GM21367 (cell line): ENCODE data around the gene GAS2L1.

Experiments
- ATAC-seq: cut with Tn5 transposase; IDR thresholded peaks from one replicate; pipeline ENCODE4 v1.9.1; 2021; ENCODE audit not compliant: unreplicated experiment

GAS2L1 gene

DNA sequence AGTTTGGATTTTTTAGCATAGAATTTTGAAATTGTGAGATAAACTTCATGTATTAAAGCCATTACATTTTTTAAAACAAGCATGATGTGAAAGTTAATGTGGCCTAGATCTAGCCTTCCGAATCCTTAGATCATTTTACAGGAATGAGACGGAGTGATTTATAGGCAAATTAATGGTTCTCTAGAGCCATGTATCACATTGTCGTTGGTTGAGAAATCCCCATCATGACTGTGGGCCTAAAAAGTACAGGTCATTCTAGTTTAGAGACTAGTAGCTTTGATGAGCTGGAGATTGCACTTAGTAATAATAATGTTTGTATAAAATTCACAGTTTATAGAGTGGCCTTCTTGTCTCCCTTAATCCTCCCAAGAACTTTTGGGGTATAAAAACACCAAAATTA, 31.3 kb upstream of the GAS2L1 start:
- ATAC-seq, result no peak

DNA sequence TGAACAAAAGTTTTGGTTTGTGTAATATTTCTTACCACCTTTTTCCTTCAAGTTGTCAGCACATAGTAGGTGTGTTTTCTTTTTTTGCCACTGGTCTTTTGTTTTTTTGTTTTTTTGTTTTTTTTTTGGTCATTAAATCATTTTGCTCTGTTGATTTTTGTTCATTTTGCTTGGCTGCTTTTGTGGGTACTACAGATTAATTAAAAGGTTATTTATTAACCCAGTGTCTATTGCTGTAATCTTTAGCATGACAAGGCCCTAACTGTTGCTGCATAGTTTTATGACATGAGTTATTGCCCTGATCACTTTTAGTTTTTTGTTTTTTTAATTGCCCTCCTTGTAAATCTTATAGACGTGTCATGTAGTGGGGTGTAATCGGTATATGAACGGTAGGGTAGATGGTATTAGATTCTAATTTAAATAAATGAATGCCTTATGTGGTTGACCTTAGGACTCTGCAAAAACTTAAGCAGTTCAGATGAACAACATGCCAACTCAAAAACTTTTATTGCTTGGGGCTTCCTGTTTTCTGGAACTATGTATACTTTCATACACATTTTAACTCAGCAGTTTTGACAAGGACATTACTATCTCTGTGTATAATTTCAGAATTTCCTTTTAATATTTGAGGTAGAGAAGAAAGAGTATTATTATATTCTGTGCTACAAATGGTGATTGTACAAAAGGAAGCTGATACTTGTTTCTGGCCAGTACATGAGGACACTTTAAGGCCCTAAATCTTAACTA, 30.5 kb upstream of the GAS2L1 start:
- ATAC-seq, result no peak

DNA sequence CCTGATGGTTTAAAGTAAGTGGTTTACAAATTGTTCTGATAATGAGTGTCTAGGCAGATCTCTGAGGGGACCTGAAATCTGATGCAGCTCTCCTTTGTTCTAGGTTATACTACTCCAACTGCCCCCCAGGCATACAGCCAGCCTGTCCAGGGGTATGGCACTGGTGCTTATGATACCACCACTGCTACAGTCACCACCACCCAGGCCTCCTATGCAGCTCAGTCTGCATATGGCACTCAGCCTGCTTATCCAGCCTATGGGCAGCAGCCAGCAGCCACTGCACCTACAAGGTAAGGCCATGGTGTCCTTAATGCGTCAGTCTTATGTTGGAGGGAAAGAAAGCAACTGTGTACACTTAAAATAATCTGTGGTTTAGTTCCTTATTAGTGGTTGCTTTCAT, 28.5 kb upstream of the GAS2L1 start:
- no peak for ATAC-seq

DNA sequence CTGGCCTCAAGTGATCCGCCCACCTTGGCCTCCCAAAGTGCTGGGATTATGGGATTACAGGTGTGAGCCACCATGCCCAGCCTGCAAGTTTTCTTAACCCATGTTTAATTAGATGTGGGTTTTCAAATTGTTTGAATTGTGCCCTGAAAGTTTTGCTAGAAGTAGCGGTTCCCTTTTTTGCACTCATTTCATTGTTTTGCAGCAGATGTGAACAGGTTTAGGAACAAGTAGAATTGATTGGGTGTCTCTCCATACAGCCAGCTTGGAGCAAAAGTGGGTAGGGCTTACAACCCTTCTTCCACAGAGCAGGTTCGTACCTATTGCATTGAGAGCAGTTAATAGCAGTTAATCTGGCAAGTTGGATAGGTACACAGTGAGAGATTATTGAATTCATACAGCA, 22.3 kb upstream of the GAS2L1 start:
- ATAC-seq, result no peak

DNA sequence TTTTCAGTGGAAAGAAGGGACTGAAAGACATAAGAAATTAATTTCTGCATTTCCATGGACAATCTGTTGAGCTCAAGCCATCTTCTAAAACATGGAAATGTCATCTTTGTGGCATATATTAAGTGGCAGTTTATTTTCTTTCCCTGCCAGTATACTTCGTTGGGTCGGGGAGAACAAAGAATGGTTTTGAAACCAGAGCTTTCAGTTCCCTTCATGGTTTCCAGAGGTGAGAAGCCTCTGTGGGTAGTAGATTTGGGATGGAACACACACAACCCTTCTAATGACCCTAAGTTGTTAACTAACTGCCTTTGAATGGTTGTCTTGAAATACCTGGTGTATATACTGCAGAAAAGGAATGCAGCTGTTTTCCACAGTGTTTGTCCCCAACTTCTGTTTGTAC, 17.6 kb upstream of the GAS2L1 start:
- ATAC-seq, result no peak

DNA sequence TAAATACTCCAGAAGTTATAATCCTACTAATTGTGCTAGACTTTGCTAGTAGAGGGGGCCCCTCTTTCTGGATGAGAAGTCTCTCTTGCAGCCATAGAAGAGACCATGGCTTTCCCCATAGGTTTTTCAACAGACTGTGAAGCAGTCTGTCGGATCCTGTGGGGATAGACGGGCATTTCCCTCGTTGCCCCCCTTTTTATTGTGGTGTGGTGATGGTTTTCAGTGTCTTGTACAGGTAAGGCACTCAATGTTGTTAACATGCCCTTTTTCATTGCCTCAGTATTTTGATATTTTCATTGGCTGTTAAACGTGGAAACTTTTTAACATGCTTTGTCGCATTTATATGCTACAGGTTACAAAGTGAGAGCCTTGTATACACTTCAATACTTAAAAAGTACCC, 16.4 kb upstream of the GAS2L1 start:
- no peak for ATAC-seq

DNA sequence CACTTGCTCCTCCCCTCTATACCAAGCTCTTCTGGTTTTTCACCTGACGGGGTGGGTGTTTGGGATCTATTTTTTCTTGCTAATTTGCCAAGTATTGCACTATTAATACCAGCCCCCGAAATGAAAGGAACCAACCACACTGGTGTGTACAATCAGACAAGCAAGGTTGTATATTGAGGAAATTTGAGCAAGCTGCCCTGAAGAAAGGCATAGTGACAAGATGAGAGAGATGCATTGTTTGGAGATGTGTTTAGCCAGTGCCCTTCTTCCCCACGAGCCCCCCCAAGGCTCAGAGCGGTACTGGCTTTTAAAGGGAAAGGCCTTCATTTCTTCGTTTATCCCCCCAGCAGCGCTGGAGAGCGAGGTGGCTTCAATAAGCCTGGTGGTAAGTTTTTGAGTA, 15.2 kb upstream of the GAS2L1 start:
- ATAC-seq, result no peak

DNA sequence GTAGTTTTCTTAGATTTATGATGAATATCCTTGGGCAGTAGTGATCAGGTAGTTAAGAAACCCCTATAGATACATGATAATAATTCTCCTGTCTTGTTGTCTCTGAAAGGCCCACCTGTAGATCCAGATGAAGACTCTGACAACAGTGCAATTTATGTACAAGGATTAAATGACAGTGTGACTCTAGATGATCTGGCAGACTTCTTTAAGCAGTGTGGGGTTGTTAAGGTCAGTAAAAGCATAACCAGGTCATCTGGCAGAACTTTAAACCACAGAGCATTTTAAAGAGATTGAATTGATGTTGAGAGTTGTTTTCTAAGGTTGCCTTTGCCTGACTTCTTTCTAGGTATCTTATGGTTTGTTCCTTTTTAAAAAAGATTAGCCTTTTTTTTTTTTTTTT, 14.1 kb upstream of the GAS2L1 start:
- no peak for ATAC-seq

DNA sequence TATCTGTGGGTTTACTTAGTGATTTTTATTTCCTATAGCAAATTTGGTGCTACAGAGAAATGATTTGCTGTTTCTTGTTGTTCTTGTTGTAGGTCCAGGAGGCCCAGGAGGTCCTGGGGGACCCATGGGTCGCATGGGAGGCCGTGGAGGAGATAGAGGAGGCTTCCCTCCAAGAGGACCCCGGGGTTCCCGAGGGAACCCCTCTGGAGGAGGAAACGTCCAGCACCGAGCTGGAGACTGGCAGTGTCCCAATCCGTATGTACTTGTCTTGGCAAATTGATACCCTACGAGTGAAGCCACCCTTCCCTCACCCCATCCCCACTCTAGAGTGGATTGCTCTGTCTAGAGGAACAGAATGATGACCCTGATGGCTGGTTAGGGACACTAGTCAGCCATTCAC, 7.8 kb upstream of the GAS2L1 start:
- no peak for ATAC-seq

DNA sequence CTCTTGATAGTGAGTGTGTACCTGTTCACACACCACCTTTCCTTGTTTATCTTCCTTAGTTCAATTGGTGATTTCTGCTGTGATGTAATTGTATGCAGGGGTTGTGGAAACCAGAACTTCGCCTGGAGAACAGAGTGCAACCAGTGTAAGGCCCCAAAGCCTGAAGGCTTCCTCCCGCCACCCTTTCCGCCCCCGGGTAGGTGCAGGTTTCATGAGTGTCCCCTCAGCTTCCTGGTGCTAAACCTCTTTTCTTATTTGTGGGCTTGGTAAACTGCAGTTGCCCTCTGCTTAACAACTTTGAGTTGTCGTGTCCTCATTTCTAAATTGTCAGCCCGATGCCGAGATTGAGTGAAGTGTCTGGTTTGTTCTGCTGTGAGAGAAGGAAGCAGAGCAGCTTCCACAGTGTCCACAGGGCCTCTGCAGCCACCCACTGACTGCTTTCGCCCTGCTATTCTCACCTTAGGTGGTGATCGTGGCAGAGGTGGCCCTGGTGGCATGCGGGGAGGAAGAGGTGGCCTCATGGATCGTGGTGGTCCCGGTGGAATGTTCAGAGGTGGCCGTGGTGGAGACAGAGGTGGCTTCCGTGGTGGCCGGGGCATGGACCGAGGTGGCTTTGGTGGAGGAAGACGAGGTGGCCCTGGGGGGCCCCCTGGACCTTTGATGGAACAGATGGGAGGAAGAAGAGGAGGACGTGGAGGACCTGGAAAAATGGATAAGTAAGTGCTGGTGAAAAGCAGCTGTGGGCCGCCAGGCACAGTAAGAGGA, 7.1 kb upstream of the GAS2L1 start:
- ATAC-seq, result no peak

DNA sequence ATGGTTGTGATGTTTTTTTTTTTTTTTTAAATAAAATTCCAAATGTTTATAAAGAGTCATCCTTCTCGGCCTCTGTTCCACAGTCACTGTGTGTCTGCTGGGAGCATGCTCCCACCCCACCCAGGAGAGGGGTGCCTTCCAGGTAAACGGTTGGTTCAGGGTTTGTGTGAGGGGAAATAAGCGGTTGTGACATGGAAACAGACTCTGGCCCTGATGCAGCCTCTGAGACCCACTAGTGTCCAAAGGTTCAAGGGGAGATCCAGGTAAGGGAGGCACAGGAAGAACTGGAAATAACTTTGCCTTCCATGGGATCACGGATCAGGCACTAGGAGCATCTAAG, 6.0 kb upstream of the GAS2L1 start:
- no peak for ATAC-seq

DNA sequence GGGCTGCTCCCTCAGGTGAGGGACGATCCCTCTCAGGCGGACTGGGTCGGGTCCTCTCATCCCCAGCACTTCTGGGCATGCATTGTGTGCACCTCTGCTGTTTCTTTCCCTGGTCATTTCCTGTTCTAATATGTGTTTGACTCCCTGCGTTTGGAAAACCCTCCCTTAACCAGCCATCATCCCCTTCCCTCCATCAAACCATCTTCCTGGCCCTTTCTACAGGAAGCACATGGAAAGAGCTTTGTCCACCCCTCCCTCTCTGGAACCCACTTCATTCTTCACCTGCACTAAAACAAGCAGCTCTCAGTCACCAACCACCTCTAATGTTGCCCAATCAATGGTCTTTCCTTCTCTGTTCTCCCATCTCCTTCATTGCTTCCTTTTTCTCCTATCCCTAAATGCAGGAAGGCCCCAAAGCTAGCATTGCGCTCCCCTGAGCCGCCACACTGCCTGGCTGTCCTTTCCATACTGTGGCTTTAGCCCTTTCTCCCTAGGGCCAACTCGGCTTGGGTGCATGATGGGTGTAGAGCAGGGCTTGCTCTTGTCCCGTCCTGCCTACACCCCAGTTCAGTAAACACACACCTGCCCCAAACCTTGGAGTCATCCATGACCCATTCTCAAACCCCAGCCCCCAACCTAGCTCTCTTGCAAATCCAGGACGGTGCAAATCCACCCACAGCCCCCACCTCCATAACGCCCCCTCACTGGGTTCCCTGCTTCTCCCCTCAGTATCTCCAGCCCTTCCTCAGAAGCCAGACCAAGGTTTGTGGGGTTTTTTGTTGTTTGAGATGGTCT, 5.4 kb upstream of the GAS2L1 start:
- ATAC-seq, result no peak

DNA sequence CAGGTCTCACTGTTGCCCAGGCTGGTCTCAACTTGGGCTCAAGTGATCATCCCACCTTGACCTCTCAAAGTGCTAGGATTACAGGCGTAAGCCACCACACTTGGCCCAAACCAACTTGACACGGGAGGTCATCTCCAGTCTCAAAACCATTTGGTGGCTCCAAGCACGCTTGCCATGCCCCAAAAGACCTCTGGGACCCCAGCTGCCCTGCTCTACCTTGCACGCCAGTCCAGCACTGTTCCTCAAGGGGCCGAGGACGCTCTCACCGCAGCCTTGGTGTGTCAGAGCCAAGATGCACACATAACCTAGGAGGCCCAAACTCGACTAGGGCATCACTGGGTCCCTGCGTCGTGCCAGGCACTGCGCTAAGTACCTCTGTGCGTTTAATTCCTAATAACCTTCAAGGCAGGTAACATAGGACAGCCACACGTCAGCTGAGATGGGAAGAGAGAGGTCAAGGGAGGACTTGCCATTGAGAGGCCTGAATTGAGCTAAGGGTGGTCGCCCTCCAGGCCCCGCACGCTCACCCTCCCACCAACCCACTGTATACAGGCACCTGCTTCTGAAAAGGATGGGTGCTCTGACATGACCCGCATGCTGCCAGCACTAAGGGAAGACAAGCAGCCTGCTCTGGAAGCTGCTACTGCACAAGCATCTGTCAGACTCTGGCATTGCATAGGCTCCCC, 4.6 kb upstream of the GAS2L1 start:
- no peak for ATAC-seq

DNA sequence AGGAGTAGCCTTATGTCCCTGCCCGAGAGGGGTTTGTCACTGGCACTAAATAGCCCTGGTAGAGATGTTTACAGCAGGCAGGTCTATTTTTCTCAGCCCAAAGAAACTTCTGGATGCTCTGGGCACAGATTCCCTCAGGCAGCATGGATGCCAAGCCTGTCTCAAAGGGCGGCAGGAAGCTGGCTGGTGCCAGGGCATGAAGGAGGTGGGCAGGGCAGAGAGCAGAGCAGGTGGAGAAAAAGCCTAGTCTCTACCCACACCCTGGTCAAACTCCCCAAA, 4.1 kb upstream of the GAS2L1 start:
- no peak for ATAC-seq

DNA sequence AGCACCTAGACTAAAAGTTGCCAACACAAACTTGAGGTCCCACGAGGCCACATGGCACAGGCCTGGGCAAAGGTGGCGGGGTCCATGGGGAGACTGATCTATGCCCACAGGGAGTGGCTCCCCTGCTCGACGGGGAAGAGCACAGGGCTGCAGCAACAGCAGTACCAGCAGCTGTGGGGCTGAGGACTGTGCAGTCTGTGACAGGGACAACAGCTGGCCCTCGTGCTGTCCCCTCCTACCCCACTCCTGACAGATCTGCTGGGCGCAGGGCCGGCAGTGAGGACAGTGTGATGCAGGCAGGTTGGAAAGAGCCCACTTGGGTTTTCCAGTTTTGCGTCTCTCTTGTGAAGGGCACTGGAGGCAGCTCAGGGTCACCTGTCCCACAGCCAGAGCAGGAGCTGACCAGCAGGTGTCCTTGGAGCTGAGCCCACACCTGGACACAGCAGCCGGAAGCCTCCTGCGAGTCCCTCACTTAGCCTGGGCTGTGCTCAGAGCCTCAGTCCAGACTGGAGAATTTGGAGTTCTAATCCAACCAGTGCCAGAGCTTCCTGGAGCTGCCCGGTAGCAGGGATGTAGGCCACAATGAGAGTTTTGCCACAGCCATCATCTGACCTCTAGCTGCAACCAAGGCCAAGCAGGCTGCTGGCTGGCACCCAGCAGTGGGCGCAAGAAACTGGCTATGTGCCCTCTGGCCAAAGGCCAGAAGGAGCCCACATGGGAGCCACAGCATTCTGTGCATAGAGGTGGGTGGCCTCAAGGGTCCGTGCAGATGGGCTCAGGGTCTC, 3.6 kb upstream of the GAS2L1 start:
- ATAC-seq, result no peak

DNA sequence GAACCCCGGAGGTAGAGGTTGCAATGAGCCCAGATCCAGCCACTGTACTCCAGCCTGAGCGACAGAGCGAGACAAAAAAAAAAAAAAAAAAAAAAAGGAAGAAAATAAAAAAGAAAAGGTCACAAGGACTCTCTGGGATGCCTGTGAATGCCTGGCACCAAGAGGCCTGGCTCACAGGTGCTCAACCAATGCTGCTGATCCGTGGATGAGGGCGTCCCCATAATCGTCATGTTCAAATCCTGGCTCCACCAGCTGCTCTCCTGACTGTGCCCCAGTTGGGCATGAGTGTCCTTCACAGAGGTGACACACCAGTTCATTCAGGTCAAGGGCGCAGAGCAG, 645 bp upstream of the GAS2L1 start:
- ATAC-seq, result no peak

DNA sequence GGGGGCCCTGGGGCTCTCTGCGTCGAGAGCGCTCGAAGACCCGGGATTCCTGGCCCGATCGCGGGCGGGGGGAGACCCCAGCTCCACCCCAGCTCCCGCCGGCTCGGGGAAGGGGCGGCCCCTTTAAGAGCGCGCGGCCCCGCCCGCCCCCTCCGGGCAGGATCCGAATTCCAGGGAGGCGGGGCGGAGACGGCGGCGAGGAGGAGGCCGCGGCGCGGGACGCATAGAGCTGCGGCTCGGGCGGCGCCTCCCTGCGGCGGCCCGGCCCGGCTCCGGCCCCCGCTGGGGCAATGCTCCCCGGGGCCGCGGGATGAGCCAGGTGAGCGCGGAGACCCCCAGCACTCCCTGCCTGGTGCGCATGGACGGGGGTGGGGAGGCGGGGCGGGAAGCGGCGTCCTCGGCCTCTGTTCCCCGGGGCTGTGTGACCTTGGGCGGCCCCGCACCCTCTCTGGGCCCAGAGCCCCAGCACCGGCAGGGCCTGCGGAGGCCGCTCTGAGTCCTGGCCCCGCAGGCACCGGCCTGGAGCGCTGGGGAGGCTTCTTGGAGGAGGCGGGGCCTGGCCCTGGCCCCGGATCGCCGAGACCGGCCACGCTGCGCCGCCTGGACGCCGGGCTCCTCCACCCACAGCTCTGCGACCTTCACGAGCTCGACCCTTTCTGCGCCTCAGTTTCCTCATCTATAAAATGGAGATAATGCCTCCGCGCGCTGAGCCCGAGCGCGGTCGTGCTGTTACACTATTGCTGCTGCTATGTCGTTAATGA, 565 bp downstream of the GAS2L1 start:
- ATAC-seq, result no peak

DNA sequence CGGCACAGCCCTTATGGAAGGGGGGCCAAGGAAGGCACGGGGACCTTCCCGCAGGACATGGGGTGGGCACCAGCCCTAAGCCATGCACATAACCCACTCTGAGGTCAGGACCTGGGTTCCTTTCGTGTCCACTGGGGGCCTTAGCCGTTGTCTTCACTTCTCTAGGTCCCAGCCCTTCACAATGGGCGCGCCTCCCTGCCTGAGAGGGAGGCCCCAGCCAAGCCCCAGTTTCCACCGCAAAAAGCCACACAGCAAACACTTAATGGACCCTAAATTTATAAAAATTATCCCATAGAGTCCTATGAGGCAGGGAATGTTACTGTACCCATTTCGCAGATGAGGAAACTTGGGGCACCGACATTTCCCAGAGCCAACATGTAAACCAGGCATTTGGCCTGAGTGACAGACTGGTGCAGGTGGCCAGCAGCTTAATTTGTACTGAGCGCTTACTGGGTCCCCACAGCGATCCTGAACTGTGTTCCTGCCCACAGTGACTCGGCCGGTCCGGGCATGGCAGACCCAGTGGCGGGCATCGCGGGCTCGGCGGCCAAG, 1.2 kb downstream of the GAS2L1 start:
- ATAC-seq, result no peak

DNA sequence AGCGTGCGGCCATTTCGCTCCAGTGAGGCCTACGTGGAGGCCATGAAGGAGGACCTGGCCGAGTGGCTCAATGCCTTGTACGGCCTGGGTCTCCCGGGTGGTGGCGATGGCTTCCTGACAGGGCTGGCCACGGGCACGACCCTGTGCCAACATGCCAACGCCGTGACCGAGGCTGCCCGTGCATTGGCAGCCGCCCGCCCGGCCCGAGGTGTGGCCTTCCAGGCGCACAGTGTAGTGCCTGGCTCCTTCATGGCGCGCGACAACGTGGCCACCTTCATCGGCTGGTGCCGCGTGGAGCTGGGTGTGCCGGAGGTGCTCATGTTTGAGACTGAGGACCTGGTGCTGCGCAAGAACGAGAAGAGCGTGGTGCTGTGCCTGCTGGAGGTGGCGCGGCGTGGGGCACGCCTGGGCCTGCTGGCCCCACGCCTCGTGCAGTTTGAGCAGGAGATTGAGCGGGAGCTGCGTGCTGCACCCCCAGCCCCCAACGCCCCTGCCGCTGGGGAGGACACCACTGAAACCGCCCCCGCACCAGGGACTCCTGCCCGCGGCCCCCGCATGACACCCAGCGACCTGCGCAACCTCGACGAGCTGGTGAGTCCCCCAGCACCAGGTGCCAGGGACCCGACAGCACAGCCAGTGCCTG, 1.8 kb downstream of the GAS2L1 start:
- no peak for ATAC-seq
